ENCODE results near the gene DEFB132. TPM values are rescaled to one million over a fixed set of nuclear protein-coding genes. Genes with fewer than 3 reads are reported as not detected.

DEFB132 gene
- total RNA-seq, 3 donors from 2014 or later: not detected

DNA sequence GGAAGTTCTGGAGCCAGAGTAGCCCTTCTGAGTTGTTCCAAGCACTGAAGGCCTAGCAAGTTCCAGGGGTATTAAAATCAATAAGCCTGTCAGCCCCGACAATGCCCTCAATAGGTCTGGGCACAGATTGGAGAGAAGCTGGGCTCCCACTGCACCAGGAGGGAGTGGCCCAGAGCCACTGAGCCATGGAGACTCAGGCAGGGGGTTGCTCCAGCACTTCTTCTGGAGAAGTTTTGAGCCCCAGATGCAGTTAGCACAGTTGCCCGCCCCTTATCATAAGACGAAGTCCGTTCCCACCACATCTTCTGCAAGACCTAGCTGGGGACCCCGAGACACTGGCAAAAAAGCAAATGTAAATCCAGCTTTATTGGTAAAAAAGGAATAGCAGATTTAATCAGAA, 13.0 kb downstream of the DEFB132 start:
- no peak overlapping the region for H3K4me3 ChIP-seq
- no peak for ATAC-seq
- intact Hi-C loops (cut with DNase I, micrococcal nuclease): no loop called here

DNA sequence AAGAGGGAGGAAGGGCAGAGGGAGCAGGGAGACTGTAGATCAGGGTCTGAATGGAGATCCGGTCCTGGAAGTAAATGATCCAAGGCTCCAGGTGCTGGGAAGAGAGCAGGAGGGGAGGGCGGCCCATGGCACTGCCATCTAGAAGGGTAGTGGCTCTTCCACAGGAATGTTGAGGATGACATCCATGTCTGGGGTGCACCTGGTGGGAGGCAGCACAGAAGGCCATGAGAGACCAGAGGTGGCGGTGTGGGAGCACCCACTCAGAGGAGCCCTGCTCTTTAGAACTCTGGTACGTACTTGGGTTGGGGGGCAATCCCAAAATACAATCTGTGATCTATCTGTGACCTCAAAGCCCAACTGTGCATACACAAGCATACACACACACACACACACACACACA, 13.5 kb downstream of the DEFB132 start:
- intact Hi-C loops (cut with DNase I, micrococcal nuclease): no loop called here
- ATAC-seq (no peak), DNase-seq (no peak)
- Histone ChIP-seq H3K9me3 (no peaks in the 10 kb centered on the region), H3K36me3 (ENCODE audit: low read depth) (no peaks in the 10 kb centered on the region), H3K4me3 (no peak overlapping the region), H3K4me1 (ENCODE audit: low read depth) (no peaks in the 10 kb centered on the region)
- TF ChIP-seq, protein P1, sequence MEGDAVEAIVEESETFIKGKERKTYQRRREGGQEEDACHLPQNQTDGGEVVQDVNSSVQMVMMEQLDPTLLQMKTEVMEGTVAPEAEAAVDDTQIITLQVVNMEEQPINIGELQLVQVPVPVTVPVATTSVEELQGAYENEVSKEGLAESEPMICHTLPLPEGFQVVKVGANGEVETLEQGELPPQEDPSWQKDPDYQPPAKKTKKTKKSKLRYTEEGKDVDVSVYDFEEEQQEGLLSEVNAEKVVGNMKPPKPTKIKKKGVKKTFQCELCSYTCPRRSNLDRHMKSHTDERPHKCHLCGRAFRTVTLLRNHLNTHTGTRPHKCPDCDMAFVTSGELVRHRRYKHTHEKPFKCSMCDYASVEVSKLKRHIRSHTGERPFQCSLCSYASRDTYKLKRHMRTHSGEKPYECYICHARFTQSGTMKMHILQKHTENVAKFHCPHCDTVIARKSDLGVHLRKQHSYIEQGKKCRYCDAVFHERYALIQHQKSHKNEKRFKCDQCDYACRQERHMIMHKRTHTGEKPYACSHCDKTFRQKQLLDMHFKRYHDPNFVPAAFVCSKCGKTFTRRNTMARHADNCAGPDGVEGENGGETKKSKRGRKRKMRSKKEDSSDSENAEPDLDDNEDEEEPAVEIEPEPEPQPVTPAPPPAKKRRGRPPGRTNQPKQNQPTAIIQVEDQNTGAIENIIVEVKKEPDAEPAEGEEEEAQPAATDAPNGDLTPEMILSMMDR (IDR thresholded peaks at IDR 0.05): no peak

More for the DNA sequence above, 13.0 kb downstream of the DEFB132 start:
- DNase-seq: no peak
- TF ChIP-seq, protein P1 (IDR thresholded peaks at IDR 0.05): no peak
- Histone ChIP-seq H3K9me3 (no peaks in the 10 kb centered on the region), H3K4me1 (ENCODE audit: low read depth) (no peaks in the 10 kb centered on the region), H3K36me3 (ENCODE audit: low read depth) (no peaks in the 10 kb centered on the region)

DNA sequence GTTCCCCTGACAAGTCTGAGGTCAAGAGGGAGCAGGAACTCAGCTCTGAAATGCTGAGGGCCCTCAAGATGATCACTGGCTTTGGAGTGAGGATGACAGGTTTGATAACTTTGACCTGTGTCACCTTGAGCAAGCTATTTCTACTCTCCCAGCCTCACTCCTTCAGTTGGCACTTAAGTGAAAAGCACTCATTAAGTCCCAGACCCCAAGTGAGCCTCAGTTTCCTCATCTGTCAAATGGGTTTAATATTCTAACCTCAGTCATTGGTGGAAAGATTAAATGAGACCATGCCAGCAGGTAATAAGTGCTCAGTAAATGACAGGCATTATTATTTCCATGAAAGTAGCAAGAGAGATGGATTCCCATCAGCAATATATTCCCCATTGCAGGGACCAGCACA, 14.0 kb downstream of the DEFB132 start:
- H3K36me3 ChIP-seq (ENCODE audit: low read depth): no peaks in the 10 kb centered on the region
- TF ChIP-seq, protein P1 (IDR thresholded peaks at IDR 0.05): no peak
- no peak overlapping the region for H3K4me3 ChIP-seq
- no peaks in the 10 kb centered on the region for H3K4me1 ChIP-seq (ENCODE audit: low read depth)
- no peaks in the 10 kb centered on the region for H3K9me3 ChIP-seq
- ATAC-seq (no peak), DNase-seq (no peak)
- intact Hi-C loops (cut with DNase I, micrococcal nuclease): no loop called here

DNA sequence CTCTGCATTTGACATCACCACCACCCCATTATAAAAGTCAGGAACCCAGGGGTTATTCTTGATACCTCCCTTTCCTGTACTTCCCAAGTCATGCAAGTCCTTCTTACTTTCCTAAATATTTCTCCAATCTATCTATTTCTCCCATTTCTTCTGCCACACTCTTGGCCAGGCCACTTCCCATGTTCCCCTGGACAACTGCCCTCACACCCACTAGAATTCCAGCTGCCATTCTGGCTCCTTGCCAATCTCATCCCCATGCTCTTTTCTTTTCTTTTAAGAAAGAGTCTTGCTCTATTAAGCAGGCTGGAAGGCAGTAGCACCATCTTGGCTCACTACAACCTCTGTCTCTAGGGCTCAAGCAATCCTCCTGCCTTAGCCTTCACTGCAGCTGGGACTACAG, 15.2 kb downstream of the DEFB132 start:
- no peak for ATAC-seq
- TF ChIP-seq, protein P1 (IDR thresholded peaks at IDR 0.05): no peak
- intact Hi-C loops (cut with DNase I, micrococcal nuclease): no loop called here
- Histone ChIP-seq H3K4me1 (ENCODE audit: low read depth) (no peaks in the 10 kb centered on the region), H3K4me3 (no peak overlapping the region), H3K9me3 (no peaks in the 10 kb centered on the region), H3K36me3 (ENCODE audit: low read depth) (no peaks in the 10 kb centered on the region)
- no peak for DNase-seq

DNA sequence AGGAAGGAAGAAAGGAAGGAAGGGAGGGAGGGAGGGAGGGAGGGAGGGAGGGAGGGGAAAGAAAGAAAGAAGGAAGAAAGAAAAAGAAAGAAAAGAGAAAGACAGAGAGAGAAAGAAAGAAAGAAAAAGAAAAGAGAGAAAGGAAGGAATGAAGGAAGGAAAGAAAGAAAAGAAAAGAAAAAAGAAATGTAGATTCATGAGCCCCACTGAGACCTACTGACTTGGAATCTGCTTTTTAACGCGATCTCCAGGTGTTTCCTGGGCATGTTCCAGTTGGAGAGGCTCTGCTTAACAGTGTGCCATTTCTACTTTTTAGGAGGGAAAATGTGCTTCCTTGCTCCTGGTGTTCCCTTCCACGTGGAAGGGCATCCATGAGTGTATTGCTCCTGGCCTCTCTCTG, 16.4 kb downstream of the DEFB132 start:
- Histone ChIP-seq H3K4me3 (no peak overlapping the region), H3K9me3 (no peaks in the 10 kb centered on the region), H3K4me1 (ENCODE audit: low read depth) (no peaks in the 10 kb centered on the region), H3K36me3 (ENCODE audit: low read depth) (no peaks in the 10 kb centered on the region)
- TF ChIP-seq, protein P1 (IDR thresholded peaks at IDR 0.05): no peak
- no peak for ATAC-seq
- no peak for DNase-seq
- intact Hi-C loops (cut with DNase I, micrococcal nuclease): no loop called here

DNA sequence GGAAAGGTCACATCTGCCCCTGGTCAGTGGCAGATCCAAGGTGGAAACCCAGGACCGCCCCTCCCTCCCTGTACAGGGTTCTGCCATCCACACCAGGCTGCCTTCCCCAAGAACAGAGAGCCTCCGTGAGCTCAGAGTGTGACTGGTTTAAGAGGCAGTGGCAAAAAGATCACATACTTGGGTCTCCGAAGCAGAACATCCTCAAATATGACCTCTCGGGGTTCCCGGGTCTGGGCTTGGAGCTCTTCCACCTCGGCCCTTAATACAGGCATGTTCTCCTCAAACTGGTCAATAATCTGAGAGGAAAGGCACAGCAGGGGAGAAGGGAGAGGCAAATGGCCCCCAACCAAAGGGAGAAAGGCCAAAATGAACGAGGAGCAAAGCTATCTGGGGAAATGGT, 18.3 kb downstream of the DEFB132 start:
- TF ChIP-seq, protein P1 (IDR thresholded peaks at IDR 0.05): no peak
- intact Hi-C loops (cut with DNase I, micrococcal nuclease): no loop called here

More for the DNA sequence above, 18.3 kb downstream of the DEFB132 start:
- H3K4me3 ChIP-seq: no peak overlapping the region
- DNase-seq (no peak), ATAC-seq (no peak)
- no peaks in the 10 kb centered on the region for H3K36me3 ChIP-seq (ENCODE audit: low read depth)
- no peaks in the 10 kb centered on the region for H3K4me1 ChIP-seq (ENCODE audit: low read depth)
- no peaks in the 10 kb centered on the region for H3K9me3 ChIP-seq

Measured in mucosa of descending colon (tissue), 3 donors.